ENCODE results near the gene NLN. TPM values are rescaled to one million over a fixed set of nuclear protein-coding genes. Genes with fewer than 3 reads are reported as not detected.

NLN gene
- total RNA-seq, 1 donor from 2014 or later = 94.0 TPM

DNA sequence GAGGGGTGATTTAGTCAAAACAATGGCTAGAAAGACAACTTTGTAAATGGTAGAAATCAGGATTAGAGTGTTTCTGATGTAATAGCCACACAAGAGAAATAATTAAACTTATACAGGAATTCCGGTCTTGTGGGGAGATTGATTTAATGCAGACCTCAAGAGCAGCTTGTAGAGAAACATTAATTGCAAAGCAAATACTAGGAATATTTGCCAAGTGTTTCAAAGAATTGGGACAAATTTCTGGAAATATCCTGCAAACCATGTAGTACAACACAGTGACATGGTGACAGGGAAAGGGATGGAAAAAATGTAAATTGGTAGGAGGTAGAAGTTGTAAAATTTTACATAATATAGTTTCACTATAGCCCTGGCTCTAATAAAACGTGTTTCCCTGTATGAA, 28.9 kb downstream of the NLN start:
- Mint-ChIP-seq H3K4me1 (ENCODE audit: low read depth, unreplicated experiment) (no peaks in the 10 kb centered on the region), H3K27me3 (ENCODE audit: unreplicated experiment) (peaks cover 5% of the 10 kb centered on the region), H3K36me3 (ENCODE audit: unreplicated experiment) (peaks cover 20% of the 10 kb centered on the region), H3K9me3 (ENCODE audit: unreplicated experiment) (peaks cover 8% of the 10 kb centered on the region), H3K27ac (ENCODE audit: unreplicated experiment) (no peak overlapping the region), H3K4me3 (ENCODE audit: unreplicated experiment) (no peak overlapping the region)
- DNase-seq = no peak
- TF ChIP-seq, protein P1, sequence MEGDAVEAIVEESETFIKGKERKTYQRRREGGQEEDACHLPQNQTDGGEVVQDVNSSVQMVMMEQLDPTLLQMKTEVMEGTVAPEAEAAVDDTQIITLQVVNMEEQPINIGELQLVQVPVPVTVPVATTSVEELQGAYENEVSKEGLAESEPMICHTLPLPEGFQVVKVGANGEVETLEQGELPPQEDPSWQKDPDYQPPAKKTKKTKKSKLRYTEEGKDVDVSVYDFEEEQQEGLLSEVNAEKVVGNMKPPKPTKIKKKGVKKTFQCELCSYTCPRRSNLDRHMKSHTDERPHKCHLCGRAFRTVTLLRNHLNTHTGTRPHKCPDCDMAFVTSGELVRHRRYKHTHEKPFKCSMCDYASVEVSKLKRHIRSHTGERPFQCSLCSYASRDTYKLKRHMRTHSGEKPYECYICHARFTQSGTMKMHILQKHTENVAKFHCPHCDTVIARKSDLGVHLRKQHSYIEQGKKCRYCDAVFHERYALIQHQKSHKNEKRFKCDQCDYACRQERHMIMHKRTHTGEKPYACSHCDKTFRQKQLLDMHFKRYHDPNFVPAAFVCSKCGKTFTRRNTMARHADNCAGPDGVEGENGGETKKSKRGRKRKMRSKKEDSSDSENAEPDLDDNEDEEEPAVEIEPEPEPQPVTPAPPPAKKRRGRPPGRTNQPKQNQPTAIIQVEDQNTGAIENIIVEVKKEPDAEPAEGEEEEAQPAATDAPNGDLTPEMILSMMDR (IDR thresholded peaks at IDR 0.05; ENCODE audit: partially characterized antibody, unreplicated experiment) = no peak

DNA sequence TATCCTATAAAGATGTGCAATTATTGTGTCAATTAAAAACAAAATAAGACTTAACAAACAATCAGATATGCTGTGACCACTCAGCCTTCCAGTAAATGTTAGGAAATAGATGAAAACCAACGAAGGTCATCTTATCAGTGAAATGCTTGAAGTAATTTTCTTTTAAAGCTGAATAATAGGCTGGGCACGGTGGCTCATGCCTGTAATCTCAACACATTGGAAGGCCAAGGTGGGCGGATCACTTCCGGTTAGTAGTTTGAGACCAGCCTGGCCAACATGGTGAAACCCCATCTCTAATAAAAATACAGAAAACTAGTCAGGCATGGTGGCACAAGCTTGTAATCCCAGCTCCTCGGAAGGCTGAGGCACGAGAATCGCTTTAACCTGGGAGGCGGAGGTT, 31.2 kb downstream of the NLN start:
- Mint-ChIP-seq H3K36me3 (ENCODE audit: unreplicated experiment) (peaks cover 7% of the 10 kb centered on the region), H3K4me3 (ENCODE audit: unreplicated experiment) (no peak overlapping the region), H3K27me3 (ENCODE audit: unreplicated experiment) (peaks cover under 1% of the 10 kb centered on the region), H3K9me3 (ENCODE audit: unreplicated experiment) (peaks cover under 1% of the 10 kb centered on the region), H3K27ac (ENCODE audit: unreplicated experiment) (no peak overlapping the region), H3K4me1 (ENCODE audit: low read depth, unreplicated experiment) (no peaks in the 10 kb centered on the region)
- TF ChIP-seq, protein P1 (IDR thresholded peaks at IDR 0.05; ENCODE audit: partially characterized antibody, unreplicated experiment) = no peak
- DNase-seq = no peak

DNA sequence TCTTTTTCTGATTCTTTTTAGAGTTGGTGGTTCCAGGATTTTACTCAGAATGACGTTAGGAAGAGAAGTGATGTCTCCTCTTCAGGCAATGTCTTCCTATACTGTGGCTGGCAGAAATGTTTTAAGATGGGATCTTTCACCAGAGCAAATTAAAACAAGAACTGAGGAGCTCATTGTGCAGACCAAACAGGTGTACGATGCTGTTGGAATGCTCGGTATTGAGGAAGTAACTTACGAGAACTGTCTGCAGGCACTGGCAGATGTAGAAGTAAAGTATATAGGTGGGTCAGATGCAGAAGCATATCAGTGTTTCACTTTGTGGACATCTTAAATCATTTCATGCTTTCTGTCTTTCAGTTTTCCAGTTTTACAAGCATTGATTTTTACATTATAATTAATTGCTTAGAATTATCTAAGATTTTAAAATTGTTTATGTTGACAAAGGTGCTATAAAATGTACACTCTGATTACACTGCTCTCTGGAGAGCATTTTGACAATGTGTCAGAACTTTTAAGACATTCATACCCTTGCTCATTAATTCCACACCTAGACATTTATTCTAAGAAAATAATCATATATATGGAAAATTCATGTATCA, 36.6 kb downstream of the NLN start:
- no peaks in the 10 kb centered on the region for H3K9me3 Mint-ChIP-seq (ENCODE audit: unreplicated experiment)
- DNase-seq = no peak
- no peaks in the 10 kb centered on the region for H3K4me1 Mint-ChIP-seq (ENCODE audit: low read depth, unreplicated experiment)
- TF ChIP-seq, protein P1 (IDR thresholded peaks at IDR 0.05; ENCODE audit: partially characterized antibody, unreplicated experiment) = no peak
- no peak overlapping the region for H3K27ac Mint-ChIP-seq (ENCODE audit: unreplicated experiment)
- no peaks in the 10 kb centered on the region for H3K27me3 Mint-ChIP-seq (ENCODE audit: unreplicated experiment)
- no peak overlapping the region for H3K4me3 Mint-ChIP-seq (ENCODE audit: unreplicated experiment)
- no peaks in the 10 kb centered on the region for H3K36me3 Mint-ChIP-seq (ENCODE audit: unreplicated experiment)

DNA sequence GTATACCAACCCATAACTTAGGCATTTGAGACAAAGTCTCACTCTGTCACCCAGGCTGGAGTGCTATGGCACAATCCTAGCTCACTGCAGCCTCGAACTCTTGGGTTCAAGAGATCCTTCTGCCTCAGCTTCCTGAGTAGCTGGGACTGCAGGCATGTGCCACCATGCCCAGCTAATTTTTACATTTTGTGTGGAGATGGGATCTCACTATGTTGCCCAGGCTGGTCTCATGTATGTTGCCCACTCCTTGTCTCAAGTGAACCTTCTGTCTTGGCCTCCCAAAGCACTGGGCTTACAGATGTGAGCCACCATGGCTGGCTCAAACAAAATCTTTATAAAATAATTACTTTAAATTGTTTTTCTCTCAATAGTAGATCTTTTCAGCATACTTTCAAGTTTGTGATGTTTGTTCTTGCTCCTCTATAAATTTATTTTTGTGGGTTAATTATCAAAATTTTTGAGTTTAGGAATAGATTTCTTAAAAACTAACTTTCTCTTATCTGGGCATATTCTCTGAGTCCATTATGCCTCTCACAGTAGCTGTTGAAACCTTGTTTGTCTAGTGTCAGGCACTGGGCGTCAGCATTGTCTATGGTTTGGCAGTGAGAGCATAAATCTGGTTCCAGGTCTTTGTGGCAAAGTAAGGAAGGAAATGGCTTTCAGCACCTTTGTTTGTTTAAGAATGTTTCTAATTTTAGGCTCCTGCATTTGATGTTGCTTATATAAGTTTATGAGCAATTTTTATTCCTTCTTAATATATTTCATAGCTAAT, 38.7 kb downstream of the NLN start:
- H3K9me3 Mint-ChIP-seq (ENCODE audit: unreplicated experiment) = no peaks in the 10 kb centered on the region
- no peak overlapping the region for H3K4me3 Mint-ChIP-seq (ENCODE audit: unreplicated experiment)
- H3K27ac Mint-ChIP-seq (ENCODE audit: unreplicated experiment) = no peak overlapping the region
- H3K36me3 Mint-ChIP-seq (ENCODE audit: unreplicated experiment) = no peaks in the 10 kb centered on the region
- H3K27me3 Mint-ChIP-seq (ENCODE audit: unreplicated experiment) = no peaks in the 10 kb centered on the region
- DNase-seq = no peak
- no peaks in the 10 kb centered on the region for H3K4me1 Mint-ChIP-seq (ENCODE audit: low read depth, unreplicated experiment)
- TF ChIP-seq, protein P1 (IDR thresholded peaks at IDR 0.05; ENCODE audit: partially characterized antibody, unreplicated experiment) = no peak

DNA sequence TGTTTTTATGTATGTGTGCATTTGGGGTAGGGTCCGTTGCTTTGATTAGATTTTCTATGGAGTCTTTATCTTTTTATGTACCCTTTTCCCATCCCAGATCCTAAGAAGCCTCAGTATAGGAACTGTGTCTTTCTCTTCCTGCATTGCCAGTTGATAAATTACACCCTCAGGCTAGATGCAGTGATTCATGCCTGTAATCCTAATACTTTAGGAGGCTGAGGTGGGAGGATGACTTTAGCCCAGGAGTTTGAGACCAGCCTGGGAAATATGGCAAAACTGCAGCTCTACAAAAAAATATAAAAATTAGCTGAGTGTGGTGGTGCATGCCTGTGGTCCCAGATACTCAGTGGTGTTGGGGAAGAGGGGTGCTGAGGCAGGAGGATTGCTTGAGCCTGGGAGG, 40.2 kb downstream of the NLN start:
- Mint-ChIP-seq H3K9me3 (ENCODE audit: unreplicated experiment) (no peaks in the 10 kb centered on the region), H3K27ac (ENCODE audit: unreplicated experiment) (no peak overlapping the region), H3K27me3 (ENCODE audit: unreplicated experiment) (no peaks in the 10 kb centered on the region), H3K36me3 (ENCODE audit: unreplicated experiment) (peaks cover 13% of the 10 kb centered on the region), H3K4me3 (ENCODE audit: unreplicated experiment) (no peak overlapping the region), H3K4me1 (ENCODE audit: low read depth, unreplicated experiment) (no peaks in the 10 kb centered on the region)
- no peak for DNase-seq
- TF ChIP-seq, protein P1 (IDR thresholded peaks at IDR 0.05; ENCODE audit: partially characterized antibody, unreplicated experiment) = no peak

All from glutamatergic neuron (in vitro differentiated cells).